Caco-2 (cell line): ENCODE results near the gene ECE2. TPM values are rescaled to one million over a fixed set of nuclear protein-coding genes. Genes with fewer than 3 reads are reported as not detected.

Experiments
- BruUV-seq: library from RNA; stranded (reverse); fragments of 400-500 nt; replicated peaks from 2 replicates; lab custom pipeline; 2021; lab: Mats Ljungman, UMichigan
- CTCF ChIA-PET: fragments of 300-600 bp; sonication (Branson Sonifier 250); formaldehyde crosslinking; loops from one replicate; lab custom pipeline; 2022; ENCODE audit warnings: antibody characterized with exemption; lab: Charles Lee
- POLR2A ChIA-PET: fragments of 300-600 bp; sonication (Branson Sonifier 250); formaldehyde crosslinking; loops from one replicate; lab custom pipeline; 2022; ENCODE audit warnings: antibody characterized with exemption; lab: Charles Lee
- DNase-seq, 2 experiments: peaks; one replicate each; pipeline versions ENCODE4 v3.0.0 to v3.0.0-alpha.2; 2020 to 2022
- H3K27me3 ChIP-seq: replicated peaks from 2 replicates; pipeline ENCODE4 v1.6.0; 2011; ENCODE audit warnings: low read length; ENCODE audit not compliant: control insufficient read depth, insufficient read depth
- H3K36me3 ChIP-seq: 2 replicates; pipeline ENCODE4 v1.5.1; 2011; ENCODE audit warnings: low read length; ENCODE audit not compliant: control insufficient read depth, insufficient read depth
- H3K4me1 ChIP-seq: fragments of 250-450 bp; sonication (Bioruptor Pico); 2 replicates; pipeline ENCODE4 v1.5.1; 2020; ENCODE audit warnings: mild to moderate bottlenecking
- H3K4me3 ChIP-seq: 2 replicates; pipeline ENCODE4 v1.5.1; 2011; ENCODE audit warnings: low read depth, mild to moderate bottlenecking, control low read depth, low read length
- H3K9me3 ChIP-seq: fragments of 250-450 bp; sonication (Bioruptor Pico); 2 replicates; pipeline ENCODE4 v1.5.1; 2020; ENCODE audit warnings: mild to moderate bottlenecking, moderate library complexity
- H3K27ac Mint-ChIP-seq: one replicate; pipeline ENCODE4 v1.8.0; 2022; ENCODE audit warnings: mixed read lengths; ENCODE audit not compliant: unreplicated experiment
- H3K27me3 Mint-ChIP-seq: one replicate; pipeline ENCODE4 v1.8.0; 2022; ENCODE audit warnings: mixed read lengths; ENCODE audit not compliant: insufficient read depth, unreplicated experiment
- H3K36me3 Mint-ChIP-seq: one replicate; pipeline ENCODE4 v1.8.0; 2022; ENCODE audit warnings: mild to moderate bottlenecking, mixed read lengths; ENCODE audit not compliant: insufficient read depth, unreplicated experiment
- H3K4me1 Mint-ChIP-seq: one replicate; pipeline ENCODE4 v1.8.0; 2022; ENCODE audit warnings: low read depth, mixed read lengths; ENCODE audit not compliant: unreplicated experiment
- H3K4me3 Mint-ChIP-seq: one replicate; pipeline ENCODE4 v1.8.0; 2022; ENCODE audit warnings: mild to moderate bottlenecking, moderate library complexity, mixed read lengths; ENCODE audit not compliant: unreplicated experiment
- H3K9me3 Mint-ChIP-seq: one replicate; pipeline ENCODE4 v1.8.0; 2022; ENCODE audit warnings: mixed read lengths; ENCODE audit not compliant: unreplicated experiment
- intact Hi-C: fragments of 100-400 bp; cut with micrococcal nuclease; formaldehyde crosslinking; loops from one replicate; pipeline ENCODE4 v1.10.0; 2022; ENCODE audit not compliant: unreplicated experiment
- total RNA-seq: library from RNA; stranded (reverse); gene quantifications from 2 replicates; pipeline ENCODE4 v1.2.3, GENCODE V29; 2022
- TF ChIP-seq, protein P1 (sequence below), 2 experiments: fragments of 200-600 bp in 1 of 2; IDR thresholded peaks; 1 replicate in 1 of 2; 2 replicates in 1 of 2; pipeline versions ENCODE4 v1.5.1 to v1.8.0; 2011 to 2022; ENCODE audit warnings: antibody characterized with exemption in 1 of 2, control low read depth in 1 of 2, inconsistent platforms in 1 of 2, low read depth in 1 of 2, low read length in 1 of 2, mild to moderate bottlenecking in 1 of 2, moderate library complexity in 1 of 2; ENCODE audit not compliant: insufficient read depth in 1 of 2, severe bottlenecking in 1 of 2, unreplicated experiment in 1 of 2

Gene ECE2
- total RNA-seq, 1 experiment from 2014 or later = not detected

DNA sequence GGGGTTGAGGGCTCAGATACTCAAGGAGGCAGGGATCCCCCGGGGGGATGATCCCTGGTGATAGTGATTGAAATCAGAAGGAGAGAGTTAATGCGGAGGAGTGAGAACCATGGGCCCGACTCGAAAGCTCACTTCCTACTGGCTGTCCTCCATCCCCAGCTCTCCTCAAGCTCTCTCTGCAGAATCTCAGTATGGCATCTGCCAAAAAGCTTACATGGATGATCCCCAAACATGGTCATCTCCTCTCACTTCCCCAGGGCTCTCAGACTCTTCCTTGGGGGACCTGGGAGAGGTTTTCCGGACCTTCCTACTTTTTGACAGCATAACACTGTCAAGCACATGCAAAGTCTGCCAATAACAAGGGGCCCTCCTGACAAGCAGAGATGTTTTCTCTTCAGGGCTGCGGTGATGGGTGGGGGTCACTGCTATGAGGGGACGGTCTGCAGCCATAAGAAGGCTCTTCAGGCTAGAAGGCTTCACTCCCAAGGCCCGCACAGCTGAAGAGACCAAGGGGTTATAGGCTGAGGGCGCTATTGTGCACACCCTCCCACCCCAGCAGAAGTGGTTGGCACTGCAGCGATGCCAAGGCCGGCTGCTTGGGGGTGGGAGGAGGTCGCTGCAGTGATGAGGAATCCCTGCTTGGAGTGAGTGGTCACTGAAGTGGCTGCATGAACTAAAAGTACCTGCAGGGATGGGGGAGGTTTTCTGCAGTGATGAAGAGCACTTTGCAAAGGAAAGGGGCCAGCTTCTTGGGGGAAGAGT, 47.3 kb upstream of the ECE2 start:
- TF ChIP-seq, protein P1, sequence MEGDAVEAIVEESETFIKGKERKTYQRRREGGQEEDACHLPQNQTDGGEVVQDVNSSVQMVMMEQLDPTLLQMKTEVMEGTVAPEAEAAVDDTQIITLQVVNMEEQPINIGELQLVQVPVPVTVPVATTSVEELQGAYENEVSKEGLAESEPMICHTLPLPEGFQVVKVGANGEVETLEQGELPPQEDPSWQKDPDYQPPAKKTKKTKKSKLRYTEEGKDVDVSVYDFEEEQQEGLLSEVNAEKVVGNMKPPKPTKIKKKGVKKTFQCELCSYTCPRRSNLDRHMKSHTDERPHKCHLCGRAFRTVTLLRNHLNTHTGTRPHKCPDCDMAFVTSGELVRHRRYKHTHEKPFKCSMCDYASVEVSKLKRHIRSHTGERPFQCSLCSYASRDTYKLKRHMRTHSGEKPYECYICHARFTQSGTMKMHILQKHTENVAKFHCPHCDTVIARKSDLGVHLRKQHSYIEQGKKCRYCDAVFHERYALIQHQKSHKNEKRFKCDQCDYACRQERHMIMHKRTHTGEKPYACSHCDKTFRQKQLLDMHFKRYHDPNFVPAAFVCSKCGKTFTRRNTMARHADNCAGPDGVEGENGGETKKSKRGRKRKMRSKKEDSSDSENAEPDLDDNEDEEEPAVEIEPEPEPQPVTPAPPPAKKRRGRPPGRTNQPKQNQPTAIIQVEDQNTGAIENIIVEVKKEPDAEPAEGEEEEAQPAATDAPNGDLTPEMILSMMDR (IDR thresholded peaks at IDR 0.05; ENCODE audit: insufficient read depth in 1 of 2, low read depth in 1 of 2, low read length in 1 of 2, severe bottlenecking in 1 of 2, unreplicated experiment in 1 of 2) = no peak
- Mint-ChIP-seq H3K4me3 (peak overlapping the region; percentile 70), H3K4me1 (peaks cover 7% of the 10 kb centered on the region), H3K27ac (no peak overlapping the region), H3K9me3 (no peaks in the 10 kb centered on the region), H3K36me3 (peaks cover 4% of the 10 kb centered on the region), H3K27me3 (peaks cover 30% of the 10 kb centered on the region)
- Histone ChIP-seq H3K9me3 (no peaks in the 10 kb centered on the region), H3K36me3 (no peaks in the 10 kb centered on the region), H3K4me1 (peaks cover 9% of the 10 kb centered on the region), H3K4me3 (peak overlapping the region; percentile 58), H3K27me3 (peaks cover 5% of the 10 kb centered on the region)
- POLR2A ChIA-PET = interaction anchor here (0.8 kb wide), 1 partner anchor 43 kb away, joined by 4 read pairs; the partner anchor contains the start of gene ABCF3
- no TSS peak for BruUV-seq
- intact Hi-C loops = loop anchor here (2.0 kb wide), 1 partner anchor 42 kb away; the partner anchor contains the start of gene ABCF3
- CTCF ChIA-PET = interaction anchor here (0.5 to 2.0 kb wide), 5 partner anchors 12 to 100 kb away, joined by 3 to 10 read pairs (median 4); no protein-coding TSS in a partner anchor
- no peak for DNase-seq

DNA sequence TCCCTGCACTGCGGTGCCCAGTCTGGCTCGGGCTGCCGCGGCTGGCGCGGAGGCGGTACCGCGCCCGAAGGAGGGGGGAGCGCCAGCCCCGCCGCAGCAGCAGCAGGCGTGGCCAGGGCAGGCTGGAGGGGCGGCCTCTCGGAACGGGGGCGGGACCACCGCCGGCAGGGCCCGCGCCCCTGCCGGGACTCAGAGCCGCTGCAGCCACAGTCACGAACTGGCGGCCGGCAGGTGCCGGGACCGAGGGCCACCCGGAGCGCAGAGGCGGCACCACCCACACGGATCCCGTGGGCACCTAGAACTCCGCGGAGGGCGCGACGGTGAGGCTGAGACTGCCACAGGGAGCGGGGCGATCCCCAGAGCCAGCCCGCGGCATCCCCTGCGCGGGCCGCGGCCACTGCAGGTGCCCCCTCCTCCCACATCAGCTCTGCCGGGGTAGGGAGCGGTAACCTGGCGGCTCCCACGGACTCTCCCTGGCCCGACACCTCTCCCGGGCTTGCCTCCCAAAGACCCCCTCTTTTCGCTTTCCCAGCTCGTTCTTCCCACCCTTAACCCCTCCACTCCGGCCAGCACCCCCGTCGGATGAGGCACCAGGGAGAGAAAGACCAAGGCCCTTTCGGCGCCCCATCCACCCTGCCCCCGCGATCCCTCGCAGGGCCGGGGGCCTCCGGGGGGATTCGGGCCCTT, 46.3 kb upstream of the ECE2 start, which contains the start of gene VWA5B2:
Gene VWA5B2 (plus strand): TSS at position 192 of the 687 bp plus-strand sequence. CDS start 944 bp downstream, outside the sequence.
- Mint-ChIP-seq H3K4me1 (peaks cover 7% of the 10 kb centered on the region), H3K4me3 (peak within 1 kb of the TSS; percentile 70), H3K27me3 (peaks cover 27% of the 10 kb centered on the region), H3K9me3 (no peaks in the 10 kb centered on the region), H3K36me3 (peaks cover 4% of the 10 kb centered on the region), H3K27ac (no peak within 1 kb of the TSS)
- POLR2A ChIA-PET = no interaction called here
- peak within 1 kb of the TSS; percentile 58 for H3K4me3 ChIP-seq
- no peaks in the 10 kb centered on the region for H3K36me3 ChIP-seq
- CTCF ChIA-PET = interaction anchor here (0.6 kb wide), 1 partner anchor 58 kb away, joined by 3 read pairs; no protein-coding TSS in a partner anchor
- peak; percentile 62 to 84 for DNase-seq
- no TSS peak for BruUV-seq
- intact Hi-C loops = loop anchor here (2.0 kb wide), 2 partner anchors 19 to 43 kb away; partner anchors contain the start of genes ABCF3, ALG3 and EEF1AKMT4
- H3K9me3 ChIP-seq = no peaks in the 10 kb centered on the region
- TF ChIP-seq, protein P1 (IDR thresholded peaks at IDR 0.05; ENCODE audit: insufficient read depth in 1 of 2, low read depth in 1 of 2, low read length in 1 of 2, severe bottlenecking in 1 of 2, unreplicated experiment in 1 of 2) = peak in 1 of 2 experiments; percentile 5
- H3K4me1 ChIP-seq = peaks cover 9% of the 10 kb centered on the region
- H3K27me3 ChIP-seq = peaks cover 5% of the 10 kb centered on the region

DNA sequence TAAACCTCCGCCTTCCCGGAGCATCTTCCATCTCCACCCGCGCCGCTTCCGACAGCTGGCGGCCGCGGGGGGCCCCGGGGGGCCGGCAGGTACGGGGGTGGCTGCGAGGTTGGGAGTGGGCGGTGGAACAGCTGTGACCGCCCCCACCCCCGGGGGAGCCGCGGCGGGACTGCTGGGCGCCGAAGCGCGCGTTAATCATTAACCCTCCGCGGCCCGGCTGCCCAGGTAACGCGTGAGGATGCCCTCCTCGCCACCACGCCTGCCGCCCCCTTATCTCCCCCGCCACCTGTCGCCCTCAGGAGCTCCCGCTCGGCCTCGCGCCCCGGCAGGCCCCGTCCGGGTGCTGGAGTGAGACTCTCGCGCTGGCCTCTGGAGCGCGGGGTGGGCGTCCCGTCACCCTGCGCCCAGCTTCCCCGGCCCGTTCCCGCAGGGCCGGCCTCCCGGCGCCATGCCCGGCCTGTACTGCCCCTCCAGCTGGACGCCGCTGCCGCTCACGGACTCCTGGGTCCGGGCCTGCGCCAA, 45.7 kb upstream of the ECE2 start:
- H3K27ac Mint-ChIP-seq = no peak overlapping the region
- H3K4me3 Mint-ChIP-seq = peak overlapping the region; percentile 70
- H3K4me3 ChIP-seq = peak overlapping the region; percentile 58
- peaks cover 4% of the 10 kb centered on the region for H3K36me3 Mint-ChIP-seq
- peaks cover 7% of the 10 kb centered on the region for H3K4me1 Mint-ChIP-seq
- TF ChIP-seq, protein P1 (IDR thresholded peaks at IDR 0.05; ENCODE audit: insufficient read depth in 1 of 2, low read depth in 1 of 2, low read length in 1 of 2, severe bottlenecking in 1 of 2, unreplicated experiment in 1 of 2) = no peak
- peaks cover 9% of the 10 kb centered on the region for H3K4me1 ChIP-seq
- peaks cover 26% of the 10 kb centered on the region for H3K27me3 Mint-ChIP-seq
- CTCF ChIA-PET = no interaction called here
- no TSS peak for BruUV-seq
- POLR2A ChIA-PET = interaction anchor here (0.5 kb wide), 1 partner anchor 16 kb away, joined by 3 read pairs; no protein-coding TSS in a partner anchor
- peak in 1 of 2 experiments; percentile 66 for DNase-seq
- no peaks in the 10 kb centered on the region for H3K9me3 Mint-ChIP-seq
- intact Hi-C loops = loop anchor here (2.0 kb wide), 1 partner anchor 19 kb away; the partner anchor contains the start of genes ALG3 and EEF1AKMT4
- H3K27me3 ChIP-seq = peaks cover 5% of the 10 kb centered on the region
- no peaks in the 10 kb centered on the region for H3K36me3 ChIP-seq
- no peaks in the 10 kb centered on the region for H3K9me3 ChIP-seq
